K562 (cell line): ENCODE data around the gene RAB7A. TPM values are rescaled to one million over a fixed set of nuclear protein-coding genes. Genes with fewer than 3 reads are reported as not detected.

Experiments used
- ATAC-seq: fragments of 200-7000 bp; cut with Tn5 transposase; 3 replicates; pipeline ENCODE4 v1.9.1; 2020; ENCODE audit warnings: moderate library complexity
- BruUV-seq: library from RNA; stranded (reverse); fragments of 400-500 nt; replicated peaks from 2 replicates; lab custom pipeline; 2021; lab: Mats Ljungman, UMichigan
- CTCF ChIA-PET: fragments of 300-600 bp; formaldehyde crosslinking; extraction: SDS; loops from one replicate; lab custom pipeline; 2021; ENCODE audit warnings: low intra/inter-chr PET ratio; lab: Yijun Ruan, JAX
- POLR2A ChIA-PET: fragments of 300-600, 350-650 bp; sonication (Branson Sonifier 250); formaldehyde crosslinking; extraction: SDS; loops from one replicate; lab custom pipeline; 2021; ENCODE audit warnings: antibody characterized with exemption, inconsistent platforms; lab: Yijun Ruan, JAX
- DNase-seq, 4 experiments: peaks; one replicate each; pipeline versions ENCODE4 v3.0.0 to v3.0.0-alpha.2; 2011 to 2018; ENCODE audit warnings: low spot score in 3 of 4, mixed read lengths in 3 of 4; ENCODE audit errors: extremely low read depth in 1 of 4
- FAIRE-seq: peaks from 2 replicates; lab custom pipeline; 2011; peaks lifted over from hg19 to GRCh38; lab: Jason Lieb, UNC
- H2AFZ ChIP-seq: 2 replicates; pipeline ENCODE4 v1.6.0; 2011; ENCODE audit warnings: low read depth, low read length, control low read depth, inconsistent platforms
- H3K27ac ChIP-seq: fragments of 200-600 bp; 3 replicates; pipeline ENCODE4 v1.8.0; 2011; ENCODE audit warnings: low read depth, mild to moderate bottlenecking, control low read depth, inconsistent platforms, low read length, moderate library complexity, mixed read lengths; ENCODE audit errors: extremely low read depth
- H3K27me3 ChIP-seq, 2 experiments: fragments of 300-600 bp in 1 of 2; 2 replicates in 1 of 2; 3 replicates in 1 of 2; pipeline versions ENCODE4 v1.6.0 to v1.8.0; 2011; ENCODE audit warnings: inconsistent platforms in 2 of 2, low read length in 2 of 2, mild to moderate bottlenecking in 1 of 2, mixed read lengths in 1 of 2, moderate library complexity in 1 of 2; ENCODE audit not compliant: control insufficient read depth in 2 of 2, insufficient read depth in 2 of 2
- H3K36me3 ChIP-seq: fragments of 300-600 bp; 3 replicates; pipeline ENCODE4 v1.8.0; 2011; ENCODE audit warnings: mild to moderate bottlenecking, low read length, inconsistent platforms; ENCODE audit not compliant: control insufficient read depth, insufficient read depth
- H3K4me1 ChIP-seq, 2 experiments: fragments of 200-600 bp in 1 of 2; replicated peaks in 1 of 2; 2 replicates in 1 of 2; 3 replicates in 1 of 2; pipeline versions ENCODE4 v1.5.1 to v1.8.0; 2011; ENCODE audit warnings: inconsistent platforms in 2 of 2, low read length in 2 of 2, mild to moderate bottlenecking in 1 of 2, mixed read lengths in 1 of 2, moderate library complexity in 1 of 2; ENCODE audit not compliant: control insufficient read depth in 2 of 2, insufficient read depth in 2 of 2
- H3K4me2 ChIP-seq: 2 replicates; pipeline ENCODE4 v1.6.1; 2011; ENCODE audit warnings: low read length, control low read depth, inconsistent platforms, mixed read lengths; ENCODE audit not compliant: insufficient read depth
- H3K4me3 ChIP-seq: fragments of 200-600 bp; sonication (generic), shearing (Covaris generic); 2 replicates; pipeline ENCODE4 v1.5.1; 2016; ENCODE audit warnings: control low read depth, inconsistent platforms
- H3K79me2 ChIP-seq: fragments of 200-600 bp; 3 replicates; pipeline ENCODE4 v1.8.0; 2011; ENCODE audit warnings: low read length, inconsistent platforms; ENCODE audit not compliant: control insufficient read depth, insufficient read depth
- H3K9ac ChIP-seq, 2 experiments: 2 replicates each; pipeline versions ENCODE4 v1.6.0 to v1.6.1; 2011; ENCODE audit warnings: low read depth in 2 of 2, low read length in 2 of 2, control low read depth in 1 of 2, inconsistent platforms in 1 of 2, mild to moderate bottlenecking in 1 of 2, mixed read lengths in 1 of 2; ENCODE audit not compliant: insufficient read depth in 1 of 2
- H3K9me1 ChIP-seq: one replicate; pipeline ENCODE4 v1.6.0; 2011; ENCODE audit warnings: inconsistent platforms, mild to moderate bottlenecking, low read length, moderate library complexity; ENCODE audit not compliant: control insufficient read depth, insufficient read depth
- H3K9me3 ChIP-seq: replicated peaks from 2 replicates; pipeline ENCODE4 v1.5.1; 2011; ENCODE audit warnings: low read depth, low read length, inconsistent platforms; ENCODE audit not compliant: control insufficient read depth, insufficient read depth
- H4K20me1 ChIP-seq: replicated peaks from 2 replicates; pipeline ENCODE4 v1.6.1; 2011; ENCODE audit warnings: low read length, inconsistent platforms, mixed read lengths; ENCODE audit not compliant: control insufficient read depth, insufficient read depth
- CHD1 ChIP-seq: fragments of 200-600 bp; sonication (generic); IDR thresholded peaks from one replicate; pipeline ENCODE4 v1.6.1; 2012; ENCODE audit warnings: mild to moderate bottlenecking, moderate library complexity, low read length, inconsistent platforms
- FOXP1 ChIP-seq: sonication (generic); formaldehyde crosslinking; IDR thresholded peaks from 2 replicates; pipeline ENCODE4 v1.8.0; 2022; ENCODE audit warnings: mild to moderate bottlenecking, missing genetic modification reagents
- PHF21A ChIP-seq: fragments of 450-650 bp; IDR thresholded peaks from 2 replicates; pipeline ENCODE4 v1.6.1; 2017; ENCODE audit warnings: low read depth, borderline replicate concordance
- RFX1 ChIP-seq: fragments of 450-650 bp; IDR thresholded peaks from 2 replicates; pipeline ENCODE4 v1.6.1; 2016; ENCODE audit warnings: mild to moderate bottlenecking, moderate library complexity
- RNF2 ChIP-seq: sonication (generic); IDR thresholded peaks from 2 replicates; pipeline ENCODE4 v1.6.1; 2016
- ZNF121 ChIP-seq: sonication (generic); formaldehyde crosslinking; conservative IDR thresholded peaks from 2 replicates; pipeline ENCODE4 v1.8.0; 2022; ENCODE audit warnings: missing genetic modification reagents
- WGBS: fragments of 100-300 bp; shearing (Covaris generic); methylation state at CpG from one replicate; pipeline ENCODE4 v1.1.6; 2016; ENCODE audit warnings: low coverage, mixed read lengths; ENCODE audit not compliant: insufficient coverage; ENCODE audit errors: missing lambda C conversion rate; 5-methylcytosine and 5-hydroxymethylcytosine counted together
- in situ Hi-C: fragments of 300-500 bp; cut with MboI; formaldehyde crosslinking; loops from 4 replicates; pipeline ENCODE4 v1.15.0; 2018; ENCODE audit warnings: inconsistent platforms, mixed read lengths
- intact Hi-C: fragments of 100-400 bp; cut with micrococcal nuclease; formaldehyde crosslinking; loops from 2 replicates; pipeline ENCODE4 v1.14.2; 2022
- polyA plus RNA-seq, 8 experiments: library from polyadenylated mRNA; depleted of rRNA in 4 of 8; stranded (reverse) in 5 of 8; unstranded in 3 of 8; fragments of >200 nt; fragmentation: Nextera tagmentation in 2 of 8; fragmentation: Illumina TruSeq in 1 of 8; extraction: Ambion mirVana in 2 of 8; extraction: Trizol in 1 of 8; gene quantifications; 2 replicates each; pipeline versions ENCODE4 v1.2.1 to v1.2.3, GENCODE V29; 2011 to 2014; ENCODE audit warnings: inconsistent platforms in 1 of 8, missing spikeins in 1 of 8
- total RNA-seq, 7 experiments: library from RNA; depleted of rRNA in 6 of 7; stranded (reverse); fragments of >200 nt in 6 of 7; fragmentation: Illumina TruSeq in 2 of 7; extraction: Trizol in 2 of 7; gene quantifications; 2 replicates each; pipeline versions ENCODE4 v1.2.1 to v1.2.3, GENCODE V29; 2011 to 2021; ENCODE audit warnings: low replicate concordance in 1 of 7
- TF ChIP-seq, protein P1 (sequence below): fragments of 450-650 bp; IDR thresholded peaks from 2 replicates; pipeline ENCODE4 v1.6.1; 2018; ENCODE audit not compliant: partially characterized antibody

Gene RAB7A
- total and polyA plus RNA-seq, 9 of the 15 experiments (the other 6 are each of a cell fraction or from before 2014, with no cell fraction given): 30.9 to 204 (median 72.8) TPM

DNA sequence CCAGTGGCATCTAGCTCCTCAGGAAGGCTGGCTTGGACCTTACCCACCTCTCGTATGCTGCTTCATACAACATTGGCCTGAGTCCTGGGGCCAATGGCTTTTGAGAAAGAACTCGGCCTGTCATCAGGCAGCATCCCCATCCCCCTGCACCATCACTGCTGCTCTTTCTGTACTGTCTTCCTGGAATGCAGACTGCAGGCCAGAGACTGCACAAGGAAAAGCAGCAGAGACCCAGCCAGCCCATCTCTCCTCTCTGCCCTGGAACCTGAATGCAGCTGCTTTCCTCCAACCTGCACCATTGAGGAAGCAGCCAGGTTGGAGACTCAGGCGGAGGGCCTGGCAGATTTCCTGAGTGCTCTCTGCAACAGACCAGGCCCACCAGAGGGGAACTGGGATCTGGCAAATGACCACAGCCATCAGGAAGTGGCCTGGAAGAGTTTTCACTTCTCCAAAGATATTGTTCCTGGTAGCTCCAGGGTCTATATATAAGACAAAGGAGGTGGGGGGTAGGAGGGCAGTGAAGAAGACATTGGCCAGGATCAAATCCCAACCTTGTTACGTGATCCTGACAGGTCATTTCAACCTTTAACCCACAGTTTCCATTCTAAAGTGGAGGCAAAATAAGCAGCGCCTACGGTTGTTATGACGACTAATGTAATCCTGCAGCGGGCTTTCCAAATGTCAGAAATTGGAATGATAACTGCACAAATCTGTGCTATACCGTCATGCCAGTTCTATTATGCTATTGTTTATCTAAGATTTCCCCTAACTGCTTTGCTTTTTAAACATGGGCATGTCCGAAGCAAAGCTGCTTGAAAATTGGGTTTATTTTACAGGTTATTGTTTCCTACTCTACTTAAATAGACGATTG is 24.4 kb upstream of the RAB7A start:
- H3K36me3 ChIP-seq: no peaks in the 10 kb centered on the region
- 0 out of 2 replicates have a peak overlapping the region, but pooled peaks have one; percentile 16 for H2AFZ ChIP-seq
- no peak overlapping the region for H3K9ac ChIP-seq
- in situ Hi-C loops (no loop called here), intact Hi-C loops (no loop called here)
- no peak overlapping the region for H3K4me3 ChIP-seq
- ChIA-PET CTCF (no interaction called here), POLR2A (no interaction called here)
- H3K9me1 ChIP-seq: no peaks in the 10 kb centered on the region
- no peaks in the 10 kb centered on the region; a peak in 1 of 5 replicates for H3K4me1 ChIP-seq
- ATAC-seq (no peak), DNase-seq (no peak), FAIRE-seq (no peak)
- no peaks in the 10 kb centered on the region for H3K79me2 ChIP-seq
- H4K20me1 ChIP-seq: no peaks in the 10 kb centered on the region
- H3K27ac ChIP-seq: no peak overlapping the region
- no TSS peak for BruUV-seq
- H3K4me2 ChIP-seq: no peak overlapping the region
- WGBS: 26% methylated on average over 11 of the region's 11 CpGs
- H3K9me3 ChIP-seq: no peaks in the 10 kb centered on the region
- no peaks in the 10 kb centered on the region for H3K27me3 ChIP-seq
- TF ChIP-seq RFX1: peak; percentile 49
- no peak for TF ChIP-seq RNF2
- TF ChIP-seq CHD1: no peak
- TF ChIP-seq, protein P1, sequence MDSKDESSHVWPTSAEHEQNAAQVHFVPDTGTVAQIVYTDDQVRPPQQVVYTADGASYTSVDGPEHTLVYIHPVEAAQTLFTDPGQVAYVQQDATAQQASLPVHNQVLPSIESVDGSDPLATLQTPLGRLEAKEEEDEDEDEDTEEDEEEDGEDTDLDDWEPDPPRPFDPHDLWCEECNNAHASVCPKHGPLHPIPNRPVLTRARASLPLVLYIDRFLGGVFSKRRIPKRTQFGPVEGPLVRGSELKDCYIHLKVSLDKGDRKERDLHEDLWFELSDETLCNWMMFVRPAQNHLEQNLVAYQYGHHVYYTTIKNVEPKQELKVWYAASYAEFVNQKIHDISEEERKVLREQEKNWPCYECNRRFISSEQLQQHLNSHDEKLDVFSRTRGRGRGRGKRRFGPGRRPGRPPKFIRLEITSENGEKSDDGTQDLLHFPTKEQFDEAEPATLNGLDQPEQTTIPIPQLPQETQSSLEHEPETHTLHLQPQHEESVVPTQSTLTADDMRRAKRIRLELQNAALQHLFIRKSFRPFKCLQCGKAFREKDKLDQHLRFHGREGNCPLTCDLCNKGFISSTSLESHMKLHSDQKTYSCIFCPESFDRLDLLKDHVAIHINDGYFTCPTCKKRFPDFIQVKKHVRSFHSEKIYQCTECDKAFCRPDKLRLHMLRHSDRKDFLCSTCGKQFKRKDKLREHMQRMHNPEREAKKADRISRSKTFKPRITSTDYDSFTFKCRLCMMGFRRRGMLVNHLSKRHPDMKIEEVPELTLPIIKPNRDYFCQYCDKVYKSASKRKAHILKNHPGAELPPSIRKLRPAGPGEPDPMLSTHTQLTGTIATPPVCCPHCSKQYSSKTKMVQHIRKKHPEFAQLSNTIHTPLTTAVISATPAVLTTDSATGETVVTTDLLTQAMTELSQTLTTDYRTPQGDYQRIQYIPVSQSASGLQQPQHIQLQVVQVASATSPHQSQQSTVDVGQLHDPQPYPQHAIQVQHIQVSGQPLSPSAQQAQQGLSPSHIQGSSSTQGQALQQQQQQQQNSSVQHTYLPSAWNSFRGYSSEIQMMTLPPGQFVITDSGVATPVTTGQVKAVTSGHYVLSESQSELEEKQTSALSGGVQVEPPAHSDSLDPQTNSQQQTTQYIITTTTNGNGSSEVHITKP: no peak
- TF ChIP-seq ZNF121 (CRISPR knock-in tag): no peak
- no peak for TF ChIP-seq PHF21A
- no peak for TF ChIP-seq FOXP1 (CRISPR knock-in tag)
